ENCODE measurements around the gene RHEBL1. TPM values are rescaled to one million over a fixed set of nuclear protein-coding genes. Genes with fewer than 3 reads are reported as not detected.

Gene RHEBL1
- polyA plus RNA-seq, 1 donor (not counting 4 experiments of a cell fraction or from before 2014, with no cell fraction given), result 0.51 TPM

GRCh38 chr12:49091836-49092085 is 22.0 kb upstream of the RHEBL1 start:
- no peaks in the 10 kb centered on the region for H3K79me2 ChIP-seq (ENCODE audit: control insufficient read depth, insufficient read depth, low read length)
- H3K27ac ChIP-seq (ENCODE audit: control insufficient read depth, insufficient read depth, low read length), result no peak overlapping the region
- H3K36me3 ChIP-seq (ENCODE audit: control insufficient read depth in 2 of 2, extremely low read depth in 1 of 2, insufficient read depth in 2 of 2, low read length in 2 of 2), result peaks cover under 1% of the 10 kb centered on the region in 2 experiments
- H3K9me3 ChIP-seq (ENCODE audit: control insufficient read depth, low read depth, low read length), result no peaks in the 10 kb centered on the region
- no peaks in the 10 kb centered on the region for H4K20me1 ChIP-seq (ENCODE audit: control insufficient read depth, extremely low read depth, insufficient read depth, low read length)
- dilution Hi-C loops (cut with MboI; ENCODE audit: extremely low pct_ligation_motif_present, low sequenced_read_pairs), result no loop called here
- H3K4me2 ChIP-seq (ENCODE audit: control insufficient read depth, extremely low read depth, insufficient read depth, low read depth, low read length), result peak overlapping the region; percentile 40
- H3K9ac ChIP-seq (ENCODE audit: control insufficient read depth, extremely low read depth, insufficient read depth, low read length), result no peak overlapping the region
- H3K4me1 ChIP-seq (ENCODE audit: control insufficient read depth, extremely low read depth, insufficient read depth, low read length), result peaks cover 14% of the 10 kb centered on the region
- TF ChIP-seq EZH2 (IDR thresholded peaks at IDR 0.05; ENCODE audit: low read length), result peak; percentile 5
- no peak for TF ChIP-seq CTCF (optimal IDR thresholded peaks at IDR 0.05 in 1 of 3, IDR thresholded peaks at IDR 0.05 in 1 of 3, conservative IDR thresholded peaks at IDR 0.05 in 1 of 3; ENCODE audit: extremely low read depth in 1 of 3, insufficient read depth in 2 of 3, low read length in 3 of 3)
- no peak overlapping the region for H2AFZ ChIP-seq (ENCODE audit: control insufficient read depth, low read length)
- DNase-seq (ENCODE audit: low read depth, low spot score), result no peak
- H3K9me1 ChIP-seq (ENCODE audit: control insufficient read depth, extremely low read depth, insufficient read depth, low read length), result no peaks in the 10 kb centered on the region
- H3K4me3 ChIP-seq (ENCODE audit: control insufficient read depth in 2 of 3, extremely low read depth in 1 of 3, insufficient read depth in 2 of 3, low read depth in 1 of 3, low read length in 3 of 3), result no peak overlapping the region
- peaks cover 73% of the 10 kb centered on the region for H3K27me3 ChIP-seq (ENCODE audit: control insufficient read depth, extremely low read depth, insufficient read depth, low read length)
- FAIRE-seq, result no peak

GRCh38 chr12:49091056-49091835 is 21.5 kb upstream of the RHEBL1 start:
- no peaks in the 10 kb centered on the region for H3K79me2 ChIP-seq (ENCODE audit: control insufficient read depth, insufficient read depth, low read length)
- TF ChIP-seq CTCF (optimal IDR thresholded peaks at IDR 0.05 in 1 of 3, IDR thresholded peaks at IDR 0.05 in 1 of 3, conservative IDR thresholded peaks at IDR 0.05 in 1 of 3; ENCODE audit: extremely low read depth in 1 of 3, insufficient read depth in 2 of 3, low read length in 3 of 3), result no peak
- peak; percentile 64 for TF ChIP-seq EZH2 (IDR thresholded peaks at IDR 0.05; ENCODE audit: low read length)
- no peaks in the 10 kb centered on the region for H3K9me1 ChIP-seq (ENCODE audit: control insufficient read depth, extremely low read depth, insufficient read depth, low read length)
- no peak overlapping the region for H2AFZ ChIP-seq (ENCODE audit: control insufficient read depth, low read length)
- H3K9ac ChIP-seq (ENCODE audit: control insufficient read depth, extremely low read depth, insufficient read depth, low read length), result no peak overlapping the region
- H4K20me1 ChIP-seq (ENCODE audit: control insufficient read depth, extremely low read depth, insufficient read depth, low read length), result no peaks in the 10 kb centered on the region
- H3K27me3 ChIP-seq (ENCODE audit: control insufficient read depth, extremely low read depth, insufficient read depth, low read length), result peaks cover 73% of the 10 kb centered on the region
- no peak overlapping the region for H3K27ac ChIP-seq (ENCODE audit: control insufficient read depth, insufficient read depth, low read length)
- FAIRE-seq, result no peak
- DNase-seq (ENCODE audit: low read depth, low spot score), result no peak
- peaks cover 14% of the 10 kb centered on the region for H3K4me1 ChIP-seq (ENCODE audit: control insufficient read depth, extremely low read depth, insufficient read depth, low read length)
- H3K36me3 ChIP-seq (ENCODE audit: control insufficient read depth in 2 of 2, extremely low read depth in 1 of 2, insufficient read depth in 2 of 2, low read length in 2 of 2), result no peaks in the 10 kb centered on the region
- H3K4me3 ChIP-seq (ENCODE audit: control insufficient read depth in 2 of 3, extremely low read depth in 1 of 3, insufficient read depth in 2 of 3, low read depth in 1 of 3, low read length in 3 of 3), result no peak overlapping the region
- H3K4me2 ChIP-seq (ENCODE audit: control insufficient read depth, extremely low read depth, insufficient read depth, low read depth, low read length), result peak overlapping the region; percentile 40
- dilution Hi-C loops (cut with MboI; ENCODE audit: extremely low pct_ligation_motif_present, low sequenced_read_pairs), result no loop called here
- no peaks in the 10 kb centered on the region for H3K9me3 ChIP-seq (ENCODE audit: control insufficient read depth, low read depth, low read length)

All from keratinocyte (primary cell).